Esophagus mucosa (tissue), 1 donor: ENCODE results near the gene MLLT10. TPM values are rescaled to one million over a fixed set of nuclear protein-coding genes. Genes with fewer than 3 reads are reported as not detected.

Experiments
- ATAC-seq: fragments of 200-7000 bp; cut with Tn5 transposase; one replicate; pipeline ENCODE4 v1.9.1; 2020
- total RNA-seq: library from RNA; stranded (reverse); gene quantifications from one replicate; pipeline ENCODE4 v1.2.4, GENCODE V29; 2023
- donor health status: DM: yes; HTN: yes; CAD: no.

The MLLT10 gene
- total RNA-seq, 1 donor from 2014 or later, result 31.0 TPM

DNA sequence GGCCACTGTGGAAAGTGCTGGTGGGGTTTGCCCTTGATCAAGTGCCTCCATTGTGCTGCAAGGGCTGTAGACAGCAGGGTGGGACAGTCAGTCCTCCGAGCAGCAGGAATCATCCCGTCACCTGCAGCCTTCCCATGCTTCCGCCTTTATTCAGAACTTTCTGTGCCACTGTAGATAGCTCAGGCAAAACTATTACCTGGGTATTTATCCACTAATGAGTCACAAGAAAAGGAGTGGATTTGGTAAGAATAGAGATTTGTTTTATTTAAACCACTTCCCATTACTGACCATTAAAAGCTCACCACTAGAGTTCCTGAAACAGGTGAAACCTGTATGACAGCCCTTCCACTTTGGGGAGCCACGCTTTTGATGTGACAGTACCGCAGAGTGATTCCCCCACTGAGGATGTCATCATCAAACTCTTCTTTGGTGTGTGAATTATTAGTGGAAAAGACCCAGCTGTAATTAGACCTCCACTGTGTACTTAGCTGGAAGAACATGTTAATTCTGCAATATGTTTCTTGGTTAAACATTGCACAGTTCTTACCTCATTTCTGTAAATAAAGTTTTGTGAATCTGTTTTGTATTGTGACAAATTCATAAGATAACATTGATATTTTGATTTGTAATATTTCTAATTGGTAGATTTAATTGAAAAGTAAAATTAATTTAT is 208.8 kb downstream of the MLLT10 start:
- peak; percentile 75 for ATAC-seq

- ATAC-seq, result peak; percentile 89
Observed at GRCh38 chr10:21744223-21744622, 210.2 kb downstream of the MLLT10 start.

GRCh38 chr10:21746118-21746517 is 212.1 kb downstream of the MLLT10 start:
- ATAC-seq, result no peak

DNA sequence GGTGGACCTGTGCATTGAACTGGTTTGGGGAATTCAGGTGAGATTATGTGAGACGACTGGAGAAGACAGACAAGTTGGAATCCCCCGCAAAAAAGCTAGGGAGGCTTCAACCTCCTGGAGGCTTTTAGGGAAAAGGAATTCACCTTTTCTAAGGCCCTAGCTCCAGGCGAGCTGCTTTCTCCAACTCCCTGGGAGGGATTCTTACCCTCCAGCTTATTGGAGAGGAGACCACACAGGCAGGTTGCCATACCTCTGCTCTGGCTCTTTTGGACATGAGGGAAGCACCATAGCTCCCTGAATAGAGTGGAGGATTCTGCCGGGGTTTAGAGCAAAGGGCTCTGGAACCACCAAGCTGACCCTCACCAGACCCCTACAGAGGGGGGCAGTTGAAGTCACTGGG is 213.8 kb downstream of the MLLT10 start:
- no peak for ATAC-seq

DNA sequence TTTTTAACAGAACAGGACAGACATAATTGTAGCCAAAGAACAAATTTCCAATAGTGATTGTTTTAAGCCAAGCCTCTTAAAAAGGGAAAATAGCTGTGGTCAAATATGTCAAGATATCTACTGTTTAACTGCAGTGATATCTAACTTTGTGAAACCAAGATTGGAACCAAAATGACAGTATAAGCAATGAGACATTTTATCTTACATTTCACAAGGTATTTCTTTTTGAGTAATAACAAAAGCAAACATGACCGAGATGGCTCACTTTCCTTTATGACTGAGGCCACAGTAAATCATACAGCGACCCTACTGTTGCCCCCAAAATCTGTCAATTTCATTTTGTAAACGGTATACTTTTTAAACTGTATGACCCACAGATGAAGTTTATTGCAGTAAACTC is 215.8 kb downstream of the MLLT10 start:
- no peak for ATAC-seq

GRCh38 chr10:21750424-21750823 is 216.4 kb downstream of the MLLT10 start:
- ATAC-seq, result peak; percentile 73

DNA sequence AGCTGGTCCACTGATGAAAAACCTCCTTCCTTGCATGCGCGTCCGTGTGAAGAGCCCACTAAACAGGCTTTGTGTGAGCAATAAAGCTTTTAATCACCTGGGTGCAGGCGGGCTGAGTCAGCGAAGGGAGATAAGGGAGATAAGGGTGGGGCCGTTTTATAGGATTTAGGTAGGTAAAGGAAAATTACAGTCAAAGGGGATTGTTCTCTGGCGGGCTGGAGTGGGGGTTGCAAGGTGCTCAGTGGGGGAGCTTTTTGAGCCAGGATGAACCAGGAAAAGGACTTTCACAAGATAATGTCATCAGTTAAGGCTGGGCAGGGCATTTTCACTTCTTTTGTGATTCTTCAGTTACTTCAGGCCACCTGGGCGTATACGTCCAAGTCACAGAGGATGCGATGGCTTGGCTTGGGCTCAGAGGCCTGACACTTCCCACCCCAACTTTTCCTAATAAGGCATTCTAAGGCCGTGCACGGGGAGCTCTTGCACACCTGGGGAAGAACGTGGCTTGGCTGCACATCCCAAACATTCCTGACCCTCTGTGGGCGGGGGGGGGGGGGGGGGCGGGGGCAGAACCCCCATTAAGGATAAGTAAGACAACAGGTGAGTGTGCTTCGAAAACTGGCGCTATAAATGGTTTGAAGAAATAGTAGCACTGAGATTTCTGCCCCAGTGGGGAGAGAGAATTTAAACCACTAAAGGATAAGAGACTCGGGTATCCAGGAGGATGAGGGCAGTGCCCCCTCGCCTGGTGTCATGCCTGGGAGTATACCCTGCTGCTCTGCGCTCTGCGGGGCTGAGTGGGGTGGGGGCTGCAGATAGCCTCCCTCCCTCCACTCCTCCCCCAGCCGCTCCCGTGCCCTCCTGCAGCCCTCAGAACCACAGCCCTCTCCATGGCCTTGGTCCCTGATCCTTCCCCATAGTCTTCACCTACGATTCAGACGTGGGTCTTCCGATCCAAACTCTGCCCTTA is 217.6 kb downstream of the MLLT10 start:
- ATAC-seq, result no peak

GRCh38 chr10:21753497-21754270 is 219.7 kb downstream of the MLLT10 start:
- ATAC-seq, result no peak

GRCh38 chr10:21754410-21755011 is 220.5 kb downstream of the MLLT10 start:
- ATAC-seq, result no peak

DNA sequence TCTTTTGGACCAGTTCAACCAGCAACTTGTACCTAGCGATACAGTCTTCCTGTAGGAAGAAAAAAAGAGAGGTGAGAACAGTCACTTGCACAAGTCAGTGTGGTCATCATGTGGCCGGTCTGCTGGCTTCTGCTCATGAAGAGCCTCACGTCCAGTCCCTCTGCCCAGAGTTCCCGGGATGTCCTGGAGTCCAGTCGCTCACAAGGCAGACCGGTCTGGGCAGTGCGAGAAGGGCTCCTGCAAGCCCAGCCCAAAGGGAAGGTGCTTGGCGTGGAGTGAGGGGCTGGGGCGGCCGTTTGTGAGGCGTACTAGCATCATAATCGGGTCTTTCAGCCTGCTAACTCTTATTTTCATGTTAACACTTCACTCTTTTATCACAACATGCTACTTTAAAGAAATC is 222.7 kb downstream of the MLLT10 start:
- no peak for ATAC-seq

DNA sequence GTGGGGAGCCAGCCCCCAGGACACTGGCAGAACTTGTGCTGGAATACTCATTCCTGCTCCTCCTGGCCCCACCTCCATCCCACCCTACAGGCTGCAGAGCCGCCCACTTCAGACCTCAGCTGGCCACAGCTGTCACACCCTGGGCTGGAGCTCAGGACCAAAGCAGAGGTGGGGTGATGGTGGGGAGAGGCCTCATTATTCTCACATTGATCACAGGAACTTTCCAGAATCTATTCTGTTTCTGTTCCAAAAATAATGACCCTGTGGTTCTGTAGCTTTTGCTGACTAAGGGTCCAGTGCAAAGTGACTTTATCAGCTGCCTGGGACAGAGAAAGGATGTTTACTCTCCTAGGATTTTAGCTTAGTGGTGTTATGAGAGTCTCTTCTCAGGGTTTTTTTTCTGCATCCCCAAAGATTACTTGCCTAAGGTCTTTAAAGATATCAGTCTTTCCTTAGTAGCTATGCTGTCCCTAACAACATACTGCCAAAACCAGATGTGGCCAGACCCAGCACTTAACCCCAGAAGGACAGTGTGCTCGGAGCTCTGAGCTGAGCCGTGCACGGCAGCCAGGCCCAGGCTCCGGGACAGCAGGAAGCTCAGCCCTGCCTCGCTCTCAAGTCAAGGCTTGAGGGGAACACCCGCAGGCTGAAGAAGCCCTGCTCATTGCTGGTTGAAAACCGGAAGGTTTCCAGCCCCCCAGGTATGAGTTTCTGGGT is 223.3 kb downstream of the MLLT10 start:
- no peak for ATAC-seq

DNA sequence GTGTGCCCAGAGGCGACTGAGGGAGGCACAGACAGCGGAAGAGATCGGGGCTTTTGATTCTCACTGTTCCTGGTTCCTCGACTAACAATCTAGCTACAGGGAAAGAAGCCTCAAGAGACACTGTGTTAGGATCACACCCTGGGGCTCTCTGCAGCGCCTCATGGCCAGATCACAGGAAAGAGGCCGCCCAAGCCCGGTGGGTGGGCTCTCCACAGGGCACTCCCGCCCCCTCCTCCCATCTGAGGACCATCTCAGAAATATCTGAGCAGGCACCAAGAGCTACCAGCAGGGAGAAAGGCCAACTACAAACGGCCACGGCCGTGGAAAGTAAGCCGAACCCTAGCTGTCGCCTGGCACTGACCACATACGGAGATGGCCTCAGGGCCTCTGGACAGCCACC is 224.2 kb downstream of the MLLT10 start:
- ATAC-seq, result no peak

GRCh38 chr10:21758696-21759095 is 224.7 kb downstream of the MLLT10 start:
- no peak for ATAC-seq

- no peak for ATAC-seq
Observed at GRCh38 chr10:21759232-21759631, 225.2 kb downstream of the MLLT10 start.

DNA sequence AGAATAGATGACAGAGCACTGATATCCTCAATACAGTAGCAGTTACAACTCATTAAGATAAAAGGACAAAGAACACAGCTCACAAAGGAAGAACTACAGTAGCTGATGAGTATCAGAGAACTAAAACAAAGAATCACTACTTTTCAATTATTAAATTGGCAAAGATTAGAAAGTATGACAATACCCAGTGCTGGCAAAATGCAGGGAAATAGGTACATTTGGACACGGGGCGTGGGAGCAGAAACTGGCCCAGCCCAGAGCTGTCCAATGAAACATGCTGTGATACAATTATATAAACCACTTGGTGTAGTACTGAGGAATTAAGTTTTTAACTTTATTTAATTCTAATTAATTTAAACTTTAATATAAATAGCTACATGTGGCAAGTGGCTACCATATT is 226.3 kb downstream of the MLLT10 start:
- ATAC-seq, result no peak

- ATAC-seq, result no peak
Observed at GRCh38 chr10:21764466-21765189, 230.6 kb downstream of the MLLT10 start.

DNA sequence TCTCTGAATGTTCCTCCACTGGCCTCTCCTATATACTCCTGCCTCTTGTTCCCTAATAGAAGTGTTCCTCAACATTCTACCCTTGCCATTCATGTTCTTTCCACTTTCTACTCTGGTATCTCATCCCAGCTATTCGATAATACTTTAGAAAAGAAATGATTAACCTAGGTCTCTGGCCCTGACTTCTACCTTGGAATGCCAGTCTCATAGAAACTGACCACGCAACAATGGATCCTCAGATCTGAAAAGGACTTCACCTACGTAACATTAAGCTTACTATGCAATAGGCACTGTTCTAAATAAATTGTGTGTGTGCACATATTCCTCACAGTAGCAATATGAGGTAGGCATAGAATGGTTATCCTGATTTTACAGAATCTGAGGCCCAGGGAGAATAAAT is 235.0 kb downstream of the MLLT10 start:
- ATAC-seq, result no peak

GRCh38 chr10:21771219-21771618 is 237.2 kb downstream of the MLLT10 start:
- no peak for ATAC-seq

GRCh38 chr10:21776883-21777282 is 242.9 kb downstream of the MLLT10 start:
- ATAC-seq, result no peak

DNA sequence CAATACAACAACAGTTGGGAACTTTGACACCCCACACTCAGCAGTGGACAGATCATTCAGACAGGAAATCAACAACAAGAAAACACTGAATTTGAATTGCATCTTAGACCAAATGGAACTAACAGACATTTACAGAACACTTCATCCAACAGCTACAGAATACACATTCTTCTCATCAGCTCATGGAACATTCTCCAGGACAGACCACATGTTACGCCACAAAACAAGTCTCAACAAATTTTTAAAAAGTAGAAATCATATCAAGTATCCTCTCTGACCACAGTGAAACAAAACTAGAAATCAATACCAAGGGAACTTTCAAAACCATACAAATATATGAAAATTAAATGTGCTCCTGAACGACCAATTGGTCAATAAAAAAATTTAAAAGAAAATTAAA is 257.2 kb downstream of the MLLT10 start:
- no peak for ATAC-seq
